ENCODE data around the gene DNAH2. TPM values are rescaled to one million over a fixed set of nuclear protein-coding genes. Genes with fewer than 3 reads are reported as not detected.

DNAH2 gene
- total and polyA plus RNA-seq, 4 donors: 1.5 to 14.0 (median 7.6) TPM

- WGBS, 2 donors: 2 to 8% methylated on average over 16 of the region's 16 CpGs
- no peak for TF ChIP-seq CTCF (IDR thresholded peaks at IDR 0.05; ENCODE audit: control extremely low read depth, extremely low read depth)
- Histone ChIP-seq H3K27me3 (ENCODE audit: control insufficient read depth in 3 of 3, insufficient read depth in 3 of 3, low read length in 2 of 3) (peaks cover 0 to 17% (median 13%) of the 10 kb centered on the region in 3 donors), H3K4me1 (ENCODE audit: control insufficient read depth in 5 of 5, insufficient read depth in 5 of 5, low read length in 5 of 5) (peaks cover 0 to 11% (median 2%) of the 10 kb centered on the region in 5 donors), H3K4me3 (no peak overlapping the region), H3K9ac (ENCODE audit: insufficient read depth in 1 of 2, low read length in 2 of 2) (no peak overlapping the region), H3K36me3 (ENCODE audit: control insufficient read depth in 4 of 4, insufficient read depth in 4 of 4, low read length in 4 of 4) (no peaks in the 10 kb centered on the region), H3K9me3 (ENCODE audit: control insufficient read depth in 4 of 4, insufficient read depth in 3 of 4, low read length in 3 of 4) (no peaks in the 10 kb centered on the region), H3K27ac (ENCODE audit: low read depth in 1 of 2, low read length in 1 of 2) (no peak overlapping the region)
- peak in 2 of 3 donors; percentile 34 to 39 for DNase-seq
- ATAC-seq (ENCODE audit: insufficient read depth, low FRiP score): no peak
These were observed 309 bp downstream of the DNAH2 start for GRCh38 chr17:7717756-7718350.

- Histone ChIP-seq H3K27ac (ENCODE audit: low read depth in 1 of 2, low read length in 1 of 2) (no peak overlapping the region), H3K36me3 (ENCODE audit: control insufficient read depth in 4 of 4, insufficient read depth in 4 of 4, low read length in 4 of 4) (no peaks in the 10 kb centered on the region), H3K9me3 (ENCODE audit: control insufficient read depth in 4 of 4, insufficient read depth in 3 of 4, low read length in 3 of 4) (no peaks in the 10 kb centered on the region), H3K27me3 (ENCODE audit: control insufficient read depth in 3 of 3, insufficient read depth in 3 of 3, low read length in 2 of 3) (peaks cover 0 to 13% (median 12%) of the 10 kb centered on the region in 3 donors), H3K4me1 (ENCODE audit: control insufficient read depth in 5 of 5, insufficient read depth in 5 of 5, low read length in 5 of 5) (peaks cover 0 to 11% (median 2%) of the 10 kb centered on the region in 5 donors), H3K9ac (ENCODE audit: insufficient read depth in 1 of 2, low read length in 2 of 2) (no peak overlapping the region), H3K4me3 (no peak overlapping the region)
- ATAC-seq (ENCODE audit: insufficient read depth, low FRiP score) (no peak), DNase-seq (no peak)
- 78 to 82% methylated on average over 9 of the region's 9 CpGs for WGBS, 2 donors
- no peak for TF ChIP-seq CTCF (IDR thresholded peaks at IDR 0.05; ENCODE audit: control extremely low read depth, extremely low read depth)
These were observed 2.1 kb downstream of the DNAH2 start for GRCh38 chr17:7719661-7720060.

- Histone ChIP-seq H3K36me3 (ENCODE audit: control insufficient read depth in 4 of 4, insufficient read depth in 4 of 4, low read length in 4 of 4) (no peaks in the 10 kb centered on the region), H3K27me3 (ENCODE audit: control insufficient read depth in 3 of 3, insufficient read depth in 3 of 3, low read length in 2 of 3) (peaks cover 0 to 13% (median 12%) of the 10 kb centered on the region in 3 donors), H3K4me1 (ENCODE audit: control insufficient read depth in 5 of 5, insufficient read depth in 5 of 5, low read length in 5 of 5) (peaks cover 0 to 11% (median 2%) of the 10 kb centered on the region in 5 donors), H3K27ac (ENCODE audit: low read depth in 1 of 2, low read length in 1 of 2) (no peak overlapping the region), H3K9ac (ENCODE audit: insufficient read depth in 1 of 2, low read length in 2 of 2) (no peak overlapping the region), H3K9me3 (ENCODE audit: control insufficient read depth in 4 of 4, insufficient read depth in 3 of 4, low read length in 3 of 4) (no peaks in the 10 kb centered on the region), H3K4me3 (no peak overlapping the region)
- WGBS, 2 donors: 47 to 59% methylated on average over 4 of the region's 4 CpGs
- DNase-seq: peak in 1 of 3 donors; percentile 14
- ATAC-seq (ENCODE audit: insufficient read depth, low FRiP score): no peak
- no peak for TF ChIP-seq CTCF (IDR thresholded peaks at IDR 0.05; ENCODE audit: control extremely low read depth, extremely low read depth)
These were observed 2.6 kb downstream of the DNAH2 start for GRCh38 chr17:7720125-7720524.

GRCh38 chr17:7721612-7722011, 4.1 kb downstream of the DNAH2 start:
- no peak overlapping the region for H3K9ac ChIP-seq (ENCODE audit: insufficient read depth in 1 of 2, low read length in 2 of 2)
- TF ChIP-seq CTCF (IDR thresholded peaks at IDR 0.05; ENCODE audit: control extremely low read depth, extremely low read depth): no peak
- H3K27ac ChIP-seq (ENCODE audit: low read depth in 1 of 2, low read length in 1 of 2): no peak overlapping the region
- H3K4me3 ChIP-seq: no peak overlapping the region
- 68 to 90% methylated on average over 2 of the region's 2 CpGs for WGBS, 2 donors
- ATAC-seq (ENCODE audit: insufficient read depth, low FRiP score): no peak
- peaks cover 0 to 9% (median under 1%) of the 10 kb centered on the region in 5 donors for H3K4me1 ChIP-seq (ENCODE audit: control insufficient read depth in 5 of 5, insufficient read depth in 5 of 5, low read length in 5 of 5)
- peaks cover 0 to 9% (median 8%) of the 10 kb centered on the region in 3 donors for H3K27me3 ChIP-seq (ENCODE audit: control insufficient read depth in 3 of 3, insufficient read depth in 3 of 3, low read length in 2 of 3)
- no peak for DNase-seq
- H3K9me3 ChIP-seq (ENCODE audit: control insufficient read depth in 4 of 4, insufficient read depth in 3 of 4, low read length in 3 of 4): no peaks in the 10 kb centered on the region
- H3K36me3 ChIP-seq (ENCODE audit: control insufficient read depth in 4 of 4, insufficient read depth in 4 of 4, low read length in 4 of 4): no peaks in the 10 kb centered on the region

Data from lung (tissue), 12 donors.